SK-N-SH (cell line): Measurements from ENCODE around the gene HNRNPL.

ENCODE experiments used
- CTCF ChIP-seq: fragments of 200-600 bp; sonication (generic); IDR thresholded peaks from 2 replicates; pipeline ENCODE4 v1.6.1; 2017; ENCODE audit warnings: antibody characterized with exemption, mild to moderate bottlenecking, moderate library complexity
- EP300 ChIP-seq, 2 experiments: IDR thresholded peaks; 2 replicates each; pipeline versions ENCODE4 v1.4.0 to v1.6.1; 2012; ENCODE audit warnings: borderline replicate concordance in 1 of 2, low read depth in 1 of 2, low read length in 1 of 2
- JUND ChIP-seq: IDR thresholded peaks from 2 replicates; pipeline ENCODE4 v1.4.0; 2012
- MAX ChIP-seq: IDR thresholded peaks from 2 replicates; pipeline ENCODE4 v1.4.0; 2012; ENCODE audit warnings: low read depth
- MEF2A ChIP-seq: IDR thresholded peaks from 2 replicates; pipeline ENCODE4 v1.4.0; 2012; ENCODE audit warnings: low read depth, borderline replicate concordance
- POLR2AphosphoS5 ChIP-seq: IDR thresholded peaks from 2 replicates; pipeline ENCODE4 v1.6.1; 2012; ENCODE audit warnings: low read depth, low read length
- RCOR1 ChIP-seq: fragments of 150-350 bp; IDR thresholded peaks from 2 replicates; pipeline ENCODE4 v1.6.1; 2017; ENCODE audit warnings: antibody characterized with exemption, low read length
- REST ChIP-seq: IDR thresholded peaks from 2 replicates; pipeline ENCODE4 v1.6.1; 2012; ENCODE audit warnings: mild to moderate bottlenecking, low read depth, low read length, moderate library complexity
- SIN3A ChIP-seq: IDR thresholded peaks from 2 replicates; pipeline ENCODE4 v1.6.1; 2012; ENCODE audit warnings: low read depth, mild to moderate bottlenecking, low read length, moderate library complexity, borderline replicate concordance
- TAF1 ChIP-seq: IDR thresholded peaks from 2 replicates; pipeline ENCODE4 v1.6.1; 2012; ENCODE audit warnings: low read depth, mild to moderate bottlenecking, low read length, moderate library complexity, borderline replicate concordance
- USF2 ChIP-seq: fragments of 150-350 bp; IDR thresholded peaks from 2 replicates; pipeline ENCODE4 v1.6.1; 2017; ENCODE audit warnings: antibody characterized with exemption, low read length, low read depth, borderline replicate concordance
- YY1 ChIP-seq: IDR thresholded peaks from 2 replicates; pipeline ENCODE4 v1.4.0; 2012; ENCODE audit warnings: low read depth, mild to moderate bottlenecking

- TF ChIP-seq TAF1 (no peak), CTCF (no peak), JUND (no peak), SIN3A (no peak), RCOR1 (no peak), YY1 (no peak), EP300 (IDR thresholded peaks at IDR 0.05; ENCODE audit: borderline replicate concordance in 1 of 2, low read depth in 1 of 2, low read length in 1 of 2) (no peak), POLR2AphosphoS5 (no peak), REST (no peak), MEF2A (no peak), USF2 (no peak), MAX (no peak)
These were observed 16.7 kb downstream of the HNRNPL start for GRCh38 chr19:38833092-38833425.
